Measurements from ENCODE around the gene SORBS1. TPM values are rescaled to one million over a fixed set of nuclear protein-coding genes. Genes with fewer than 3 reads are reported as not detected.
A peak's percentile ranks its signal among the peaks of the same experiment; 100 is the strongest.

Gene SORBS1
- total RNA-seq: 10 to 100 TPM; 14.4 to 25.6 (median 17.8) TPM
- polyA plus RNA-seq: 10 to 100 TPM; 11.4 to 13.3 TPM

DNA sequence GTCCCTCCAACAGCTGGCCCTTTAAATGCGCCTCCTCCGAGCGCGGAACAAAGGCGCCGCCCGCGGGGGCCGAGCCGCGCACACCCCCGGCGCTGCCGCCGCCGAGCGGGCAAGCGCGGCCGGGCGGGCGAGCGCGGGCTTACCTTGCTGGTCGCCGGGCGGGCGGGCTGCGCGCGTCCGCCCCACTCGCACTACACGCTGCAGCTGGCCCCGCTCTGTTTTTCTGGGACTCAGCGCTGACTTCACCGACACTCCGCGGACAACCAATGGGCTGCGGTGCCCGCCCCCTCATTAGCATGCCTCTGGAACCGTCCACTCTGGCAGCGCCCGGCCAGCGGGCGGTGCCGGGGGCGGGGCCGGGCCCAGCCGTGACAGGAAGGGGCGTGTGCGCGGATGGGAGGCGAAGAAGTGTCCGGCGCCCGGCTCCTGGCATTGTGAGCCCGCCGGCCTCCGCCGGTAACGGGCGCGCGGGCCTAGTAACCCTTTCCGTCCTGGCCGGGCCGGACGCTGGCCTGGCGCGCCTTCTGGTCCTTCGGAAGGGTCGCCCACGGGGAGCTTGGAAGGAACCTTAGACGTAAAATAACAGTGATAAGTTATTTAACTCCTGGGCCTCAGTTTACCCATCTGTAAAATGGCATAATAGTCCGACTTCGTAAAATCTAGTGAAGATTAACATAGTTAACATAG, at the start of gene SORBS1:
TSS of gene SORBS1 (minus strand) at position 195 of the 687 bp plus-strand sequence. CDS start 120,236 bp downstream, outside the sequence.
- 0 to 1% methylated on average over 74 to 77 of the region's 77 CpGs for WGBS, 2 donors
- ATAC-seq: peak; percentile 98 to 99 (median 98)
- intact Hi-C loops (cut with DNase I): no loop called here
- TF ChIP-seq, protein P1, sequence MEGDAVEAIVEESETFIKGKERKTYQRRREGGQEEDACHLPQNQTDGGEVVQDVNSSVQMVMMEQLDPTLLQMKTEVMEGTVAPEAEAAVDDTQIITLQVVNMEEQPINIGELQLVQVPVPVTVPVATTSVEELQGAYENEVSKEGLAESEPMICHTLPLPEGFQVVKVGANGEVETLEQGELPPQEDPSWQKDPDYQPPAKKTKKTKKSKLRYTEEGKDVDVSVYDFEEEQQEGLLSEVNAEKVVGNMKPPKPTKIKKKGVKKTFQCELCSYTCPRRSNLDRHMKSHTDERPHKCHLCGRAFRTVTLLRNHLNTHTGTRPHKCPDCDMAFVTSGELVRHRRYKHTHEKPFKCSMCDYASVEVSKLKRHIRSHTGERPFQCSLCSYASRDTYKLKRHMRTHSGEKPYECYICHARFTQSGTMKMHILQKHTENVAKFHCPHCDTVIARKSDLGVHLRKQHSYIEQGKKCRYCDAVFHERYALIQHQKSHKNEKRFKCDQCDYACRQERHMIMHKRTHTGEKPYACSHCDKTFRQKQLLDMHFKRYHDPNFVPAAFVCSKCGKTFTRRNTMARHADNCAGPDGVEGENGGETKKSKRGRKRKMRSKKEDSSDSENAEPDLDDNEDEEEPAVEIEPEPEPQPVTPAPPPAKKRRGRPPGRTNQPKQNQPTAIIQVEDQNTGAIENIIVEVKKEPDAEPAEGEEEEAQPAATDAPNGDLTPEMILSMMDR (IDR thresholded peaks at IDR 0.05): no peak
- Histone ChIP-seq H3K9me3 (no peaks in the 10 kb centered on the region), H3K4me1 (peaks cover 0 to 7% (median 0%) of the 10 kb centered on the region in 3 donors), H3K27me3 (no peaks in the 10 kb centered on the region), H3K27ac (peak within 1 kb of the TSS; percentile 64 to 90 (median 76)), H3K36me3 (no peaks in the 10 kb centered on the region), H3K4me3 (peak within 1 kb of the TSS; percentile 71 to 81 (median 78))
- DNase-seq: peak; percentile 95 to 98 (median 96)
- no peak for FAIRE-seq

DNA sequence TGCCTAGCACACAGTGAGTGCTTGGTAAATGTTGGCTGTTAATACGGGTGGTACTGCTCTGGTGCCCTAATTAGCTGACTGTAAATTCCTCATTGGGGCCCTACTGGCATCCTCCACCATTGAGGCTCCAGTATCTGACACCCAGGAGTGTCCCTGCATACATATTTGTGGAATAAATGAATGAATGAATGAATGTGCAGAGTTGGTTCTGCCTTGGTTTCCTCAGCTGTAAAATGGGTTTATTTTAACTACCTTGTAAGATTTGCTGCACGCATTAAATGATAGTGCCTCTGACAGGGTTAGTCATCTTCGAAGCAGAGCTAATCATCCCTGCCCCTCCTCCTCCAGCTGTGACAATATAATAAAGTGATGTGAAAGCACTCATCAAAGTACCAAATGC, 49.6 kb upstream of the SORBS1 start:
- Histone ChIP-seq H3K4me1 (no peaks in the 10 kb centered on the region), H3K36me3 (peaks cover 7 to 96% (median 52%) of the 10 kb centered on the region in 3 donors), H3K27me3 (no peaks in the 10 kb centered on the region), H3K4me3 (no peak overlapping the region), H3K27ac (no peak overlapping the region), H3K9me3 (no peaks in the 10 kb centered on the region)
- DNase-seq (no peak), FAIRE-seq (no peak), ATAC-seq (no peak)
- WGBS, 2 donors: 90 to 93% methylated on average over 3 of the region's 3 CpGs
- TF ChIP-seq, protein P1 (IDR thresholded peaks at IDR 0.05): no peak
- intact Hi-C loops (cut with DNase I): no loop called here

DNA sequence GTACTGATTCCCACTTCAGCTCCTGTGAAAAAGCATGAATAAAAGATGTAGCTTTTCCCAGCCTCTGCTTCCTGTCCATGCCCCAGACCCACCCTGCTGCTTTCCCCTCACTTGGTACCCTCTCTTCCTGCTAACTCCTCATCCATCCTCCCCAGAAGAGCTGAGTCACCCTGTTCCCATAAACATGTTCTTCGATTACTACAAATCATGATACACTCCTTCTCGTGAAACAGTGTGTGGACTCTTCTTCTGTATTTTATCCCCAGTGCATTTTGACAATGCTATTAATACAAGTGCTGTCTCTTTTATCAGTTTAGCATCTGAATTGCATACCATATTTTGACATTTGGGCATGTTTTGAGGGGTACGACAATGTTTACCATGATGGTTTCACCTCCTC, 45.8 kb upstream of the SORBS1 start:
- no peak for ATAC-seq
- no peak for DNase-seq
- peaks cover 7 to 65% (median 29%) of the 10 kb centered on the region in 3 donors for H3K36me3 ChIP-seq
- WGBS, 2 donors: 80 to 91% methylated on average over 3 of the region's 3 CpGs
- TF ChIP-seq, protein P1 (IDR thresholded peaks at IDR 0.05): no peak
- no peaks in the 10 kb centered on the region for H3K4me1 ChIP-seq
- no peak overlapping the region for H3K4me3 ChIP-seq
- intact Hi-C loops (cut with DNase I): loop anchor here in 1 of 3 donors (10.0 kb wide), 1 partner anchor 232 kb away; no protein-coding TSS in a partner anchor
- H3K27me3 ChIP-seq: no peaks in the 10 kb centered on the region
- H3K27ac ChIP-seq: no peak overlapping the region
- H3K9me3 ChIP-seq: no peaks in the 10 kb centered on the region
- no peak for FAIRE-seq

DNA sequence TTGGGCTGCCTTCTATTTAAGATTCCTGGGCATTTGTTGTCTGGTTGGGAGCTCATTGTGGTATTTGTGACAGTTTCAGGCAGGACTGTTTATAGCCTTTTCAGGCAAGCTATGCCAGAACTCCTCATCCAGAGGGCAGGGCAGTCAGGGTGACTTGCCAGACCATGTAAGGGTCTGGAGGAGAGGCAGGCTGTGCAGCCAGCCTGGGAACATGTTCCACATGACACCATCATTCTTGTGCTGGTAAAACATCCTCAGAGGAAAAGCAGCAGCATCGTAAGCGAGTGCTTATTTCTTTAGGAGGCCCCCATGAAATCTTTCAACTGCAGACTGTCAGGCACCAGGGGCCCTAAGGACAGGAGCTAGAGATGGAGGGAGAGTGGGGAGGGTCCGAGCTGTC, 44.0 kb upstream of the SORBS1 start:
- Histone ChIP-seq H3K9me3 (no peaks in the 10 kb centered on the region), H3K4me1 (no peaks in the 10 kb centered on the region), H3K36me3 (peaks cover 7 to 49% (median 16%) of the 10 kb centered on the region in 3 donors), H3K27me3 (no peaks in the 10 kb centered on the region), H3K27ac (no peak overlapping the region), H3K4me3 (no peak overlapping the region)
- WGBS, 2 donors: 88 to 95% methylated on average over 3 of the region's 3 CpGs
- TF ChIP-seq, protein P1 (IDR thresholded peaks at IDR 0.05): no peak
- DNase-seq: no peak
- intact Hi-C loops (cut with DNase I): loop anchor here in 1 of 3 donors (10.0 kb wide), 1 partner anchor 230 kb away; no protein-coding TSS in a partner anchor
- ATAC-seq: no peak
- no peak for FAIRE-seq

DNA sequence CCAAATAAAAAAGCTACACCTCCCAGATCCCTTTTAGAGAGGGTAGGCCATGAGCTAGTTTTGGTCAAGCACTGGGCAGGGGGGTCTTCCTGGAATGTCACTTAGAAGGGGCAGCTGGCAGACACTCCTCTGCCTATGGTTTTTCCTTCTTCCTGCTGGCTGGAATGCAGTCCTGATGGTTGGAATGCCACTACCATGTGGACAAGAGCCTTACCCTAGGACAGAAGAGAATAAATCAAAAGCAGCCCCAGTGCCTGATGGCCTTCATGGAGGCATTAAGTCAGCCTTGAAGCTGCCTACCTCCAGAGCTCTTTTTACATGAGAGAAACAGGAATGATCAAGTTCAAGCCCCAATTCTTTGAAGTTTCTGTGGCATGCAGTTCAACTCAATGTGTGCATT, 43.5 kb upstream of the SORBS1 start:
- FAIRE-seq (no peak), ATAC-seq (no peak), DNase-seq (no peak)
- Histone ChIP-seq H3K9me3 (no peaks in the 10 kb centered on the region), H3K36me3 (peaks cover 4 to 43% (median 12%) of the 10 kb centered on the region in 3 donors), H3K4me1 (no peaks in the 10 kb centered on the region), H3K4me3 (no peak overlapping the region), H3K27me3 (no peaks in the 10 kb centered on the region), H3K27ac (no peak overlapping the region)
- TF ChIP-seq, protein P1 (IDR thresholded peaks at IDR 0.05): no peak
- intact Hi-C loops (cut with DNase I): loop anchor here in 2 of 3 donors (5.0 to 10.0 kb wide), 3 partner anchors 172 to 232 kb away; no protein-coding TSS in a partner anchor

Measured in pancreas (tissue), 10 donors.